Activated T-helper 9 cell treated with anti-CD3 and anti-CD28 coated beads, Interleukin-2, amount 50 U/mL, for 16 hours (primary cell): ENCODE measurements around the gene GAA.
"Not testable (repeated sequence)": the region's sequence is repeated elsewhere in the genome, so short reads cannot be mapped to it uniquely, and the experiment has no call there.

ENCODE experiments used
- DNase-seq: peaks from one replicate; pipeline ENCODE4 v3.0.0-alpha.2; 2020; ENCODE audit warnings: low read depth

Gene GAA

GRCh38 chr17:80145076-80146075 lies 44.0 kb downstream of the GAA start:
- no peak for DNase-seq

GRCh38 chr17:80146121-80147034 lies 45.0 kb downstream of the GAA start:
- no peak for DNase-seq

DNA sequence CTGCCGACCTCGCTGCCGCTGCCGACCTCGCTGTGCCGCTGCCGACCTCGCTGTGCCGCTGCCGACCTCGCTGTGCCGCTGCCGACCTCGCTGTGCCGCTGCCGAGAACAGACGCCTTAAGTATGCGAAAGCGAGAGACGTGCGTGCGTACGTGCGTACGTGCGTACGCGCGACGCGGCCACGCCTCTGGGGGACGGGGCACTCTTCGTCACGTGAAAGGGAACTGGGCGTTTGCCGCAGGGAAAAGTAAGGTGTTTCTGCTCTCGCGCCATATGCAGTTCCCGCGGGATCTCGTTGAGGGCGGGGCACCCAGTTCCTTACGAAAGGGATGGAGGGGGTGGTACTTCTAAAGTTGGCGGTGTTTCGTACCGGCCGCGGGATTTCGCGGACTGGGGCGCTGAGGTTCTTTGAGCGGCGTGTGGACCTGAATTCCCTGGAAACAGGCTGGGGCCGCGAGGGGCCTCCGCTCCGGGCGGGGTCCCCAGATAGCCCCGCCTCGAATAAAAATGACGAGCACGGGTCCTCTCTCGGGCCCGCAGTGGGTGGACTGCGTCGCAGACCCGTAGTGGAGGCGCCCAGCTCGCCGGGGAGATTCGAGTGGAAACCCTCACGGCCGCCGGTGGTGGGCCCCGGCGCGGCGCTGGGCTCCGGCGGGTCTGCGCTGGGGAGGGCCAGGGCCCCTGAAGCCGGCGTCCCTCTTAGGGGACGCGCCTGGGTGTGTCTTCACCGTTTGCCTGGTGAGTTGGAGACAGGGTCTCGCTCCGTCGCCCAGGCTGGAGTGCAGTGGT lies 45.8 kb downstream of the GAA start, which contains the start of gene EIF4A3:
Gene EIF4A3, minus strand, starts transcription at position 94 of the 788 bp plus-strand sequence. CDS start 167 bp downstream, outside the sequence.
- peak; percentile 94 for DNase-seq

GRCh38 chr17:80151333-80151732 lies 50.0 kb downstream of the GAA start:
- DNase-seq: no peak

GRCh38 chr17:80152081-80152702 lies 50.8 kb downstream of the GAA start:
- DNase-seq: no peak

GRCh38 chr17:80153004-80153403 lies 51.6 kb downstream of the GAA start:
- no peak for DNase-seq

DNA sequence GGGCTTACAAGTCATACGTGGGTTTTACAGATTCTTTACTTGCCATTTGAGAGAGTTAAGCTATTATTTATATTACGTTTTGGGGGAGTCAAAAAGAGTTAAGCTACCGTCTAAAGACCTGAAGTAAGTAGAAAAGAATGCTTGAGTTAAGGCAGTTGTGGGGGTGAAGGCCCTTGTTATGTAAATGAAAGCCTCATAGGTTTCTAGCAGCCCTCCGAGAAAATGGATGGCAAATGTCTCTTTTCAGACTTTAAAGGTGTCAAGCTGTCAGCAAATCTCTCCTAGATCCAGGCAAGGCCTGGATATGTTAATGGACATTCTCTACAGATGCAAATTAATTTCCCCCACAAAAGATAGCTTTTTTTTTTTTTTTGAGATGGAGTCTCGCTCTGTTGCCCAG lies 52.8 kb downstream of the GAA start:
- DNase-seq: no peak

GRCh38 chr17:80155600-80155999 lies 54.2 kb downstream of the GAA start:
- DNase-seq: not testable (repeated sequence)

- no peak for DNase-seq
Observed at GRCh38 chr17:80158846-80159245, 57.5 kb downstream of the GAA start.

- no peak for DNase-seq
Observed at GRCh38 chr17:80160536-80160935, 59.2 kb downstream of the GAA start.

DNA sequence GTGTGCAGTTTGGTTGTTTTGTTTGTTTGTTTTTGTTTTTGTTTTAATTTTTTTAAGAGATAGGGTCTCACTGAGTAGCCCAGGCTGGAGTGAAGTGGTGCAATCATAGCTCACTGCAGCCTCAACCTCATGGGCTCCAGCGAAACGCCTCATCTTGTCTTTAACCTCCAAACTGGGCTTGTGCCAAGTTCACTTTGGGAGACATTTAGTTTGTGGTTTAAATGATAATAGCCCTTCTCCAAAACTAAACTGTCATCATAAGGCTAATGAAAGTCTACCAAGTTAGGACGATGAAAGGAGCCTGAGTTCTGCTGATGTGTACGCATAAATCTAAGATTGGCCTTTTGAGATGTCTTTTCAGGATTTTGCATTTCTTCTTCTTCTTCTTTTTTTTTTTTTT lies 62.0 kb downstream of the GAA start:
- no peak for DNase-seq

DNA sequence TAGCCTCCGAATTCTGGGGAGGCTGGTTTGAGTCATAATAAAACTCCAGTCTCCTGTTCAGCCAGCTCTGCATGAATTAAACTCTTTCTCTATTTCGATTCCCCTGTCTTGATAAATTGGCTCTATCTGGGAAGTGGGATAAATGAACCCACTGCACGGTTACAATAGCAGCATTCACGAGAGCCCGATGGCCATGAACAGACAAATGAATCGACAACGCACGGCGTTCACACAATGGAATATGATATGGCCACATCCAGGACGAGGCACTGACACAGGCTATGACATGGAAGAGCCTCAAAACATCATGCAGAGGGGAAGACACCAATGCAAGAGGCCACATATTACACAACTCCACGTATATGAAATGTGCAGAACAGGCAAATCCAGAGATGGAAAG lies 62.8 kb downstream of the GAA start:
- no peak for DNase-seq

DNA sequence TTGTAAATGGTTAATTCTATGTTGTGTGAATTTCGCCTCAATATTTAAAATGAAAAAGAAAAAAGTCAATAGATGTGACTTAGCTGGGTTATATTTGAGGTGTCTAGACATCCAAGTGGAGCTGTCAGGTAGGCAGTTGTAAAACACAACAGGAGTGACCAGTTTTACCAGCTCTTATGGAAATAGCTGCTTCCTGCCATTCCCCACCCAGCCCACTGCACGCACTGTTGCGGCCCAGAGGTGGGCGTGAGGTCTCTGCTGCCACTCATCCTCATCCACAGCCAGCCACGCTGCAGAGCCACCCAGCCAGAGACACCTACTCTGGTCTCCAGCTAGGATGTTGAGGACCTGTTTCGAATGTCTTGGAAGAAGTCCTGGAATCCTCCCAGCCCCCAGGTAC lies 65.1 kb downstream of the GAA start:
- no peak for DNase-seq

- DNase-seq: no peak
Observed at GRCh38 chr17:80168371-80168770, 67.0 kb downstream of the GAA start.

GRCh38 chr17:80169107-80169506 lies 67.7 kb downstream of the GAA start:
- DNase-seq: no peak
